ENCODE measurements around the gene UNCX. TPM values are rescaled to one million over a fixed set of nuclear protein-coding genes. Genes with fewer than 3 reads are reported as not detected.

The UNCX gene
- total RNA-seq, 1 donor from 2014 or later = not detected

- H3K9me3 ChIP-seq = no peaks in the 10 kb centered on the region
- H3K4me3 ChIP-seq = no peak overlapping the region
- H3K4me1 ChIP-seq = peaks cover 5% of the 10 kb centered on the region
- intact Hi-C loops (cut with DNase I) = no loop called here
- H3K27me3 ChIP-seq = peaks cover 91% of the 10 kb centered on the region
- no peak for TF ChIP-seq CTCF (IDR thresholded peaks at IDR 0.05)
- no peak overlapping the region for H3K27ac ChIP-seq
- no peak for ATAC-seq
- no peak for DNase-seq
- H3K36me3 ChIP-seq = no peaks in the 10 kb centered on the region
These were observed 5.8 kb downstream of the UNCX start for GRCh38 chr7:1238450-1238882.

- TF ChIP-seq CTCF (IDR thresholded peaks at IDR 0.05) = no peak
- H3K27ac ChIP-seq = no peak overlapping the region
- DNase-seq (no peak), ATAC-seq (no peak)
- no peaks in the 10 kb centered on the region for H3K9me3 ChIP-seq
- intact Hi-C loops (cut with DNase I) = no loop called here
- H3K4me1 ChIP-seq = peaks cover 5% of the 10 kb centered on the region
- no peak overlapping the region for H3K4me3 ChIP-seq
- H3K27me3 ChIP-seq = peaks cover 91% of the 10 kb centered on the region
- H3K36me3 ChIP-seq = no peaks in the 10 kb centered on the region
These were observed 6.5 kb downstream of the UNCX start for GRCh38 chr7:1238931-1239802.

GRCh38 chr7:1239803-1240516 is 7.3 kb downstream of the UNCX start:
- peaks cover 91% of the 10 kb centered on the region for H3K27me3 ChIP-seq
- intact Hi-C loops (cut with DNase I) = no loop called here
- ATAC-seq = no peak
- no peak overlapping the region for H3K27ac ChIP-seq
- H3K9me3 ChIP-seq = no peaks in the 10 kb centered on the region
- no peak for DNase-seq
- no peak overlapping the region for H3K4me3 ChIP-seq
- no peaks in the 10 kb centered on the region for H3K36me3 ChIP-seq
- peaks cover 5% of the 10 kb centered on the region for H3K4me1 ChIP-seq
- no peak for TF ChIP-seq CTCF (IDR thresholded peaks at IDR 0.05)

- Histone ChIP-seq H3K4me1 (peaks cover 5% of the 10 kb centered on the region), H3K4me3 (no peak overlapping the region), H3K9me3 (no peaks in the 10 kb centered on the region), H3K27me3 (peaks cover 91% of the 10 kb centered on the region), H3K27ac (no peak overlapping the region), H3K36me3 (no peaks in the 10 kb centered on the region)
- intact Hi-C loops (cut with DNase I) = no loop called here
- no peak for DNase-seq
- no peak for ATAC-seq
- no peak for TF ChIP-seq CTCF (IDR thresholded peaks at IDR 0.05)
These were observed 8.0 kb downstream of the UNCX start for GRCh38 chr7:1240517-1241257.

- intact Hi-C loops (cut with DNase I) = no loop called here
- peaks cover 94% of the 10 kb centered on the region for H3K27me3 ChIP-seq
- H3K4me3 ChIP-seq = no peak overlapping the region
- ATAC-seq (no peak), DNase-seq (no peak)
- no peak overlapping the region for H3K27ac ChIP-seq
- no peak for TF ChIP-seq CTCF (IDR thresholded peaks at IDR 0.05)
- no peaks in the 10 kb centered on the region for H3K36me3 ChIP-seq
- H3K4me1 ChIP-seq = peaks cover 5% of the 10 kb centered on the region
- no peaks in the 10 kb centered on the region for H3K9me3 ChIP-seq
These were observed 8.6 kb downstream of the UNCX start for GRCh38 chr7:1241258-1241602.

Measured in upper lobe of right lung (tissue), 1 donor.